HG03175 (cell line): ENCODE data around the gene TBC1D21.
"Not testable (repeated sequence)": the region's sequence is repeated elsewhere in the genome, so short reads cannot be mapped to it uniquely, and the experiment has no call there.

Source experiments
- ATAC-seq: cut with Tn5 transposase; IDR thresholded peaks from one replicate; pipeline ENCODE4 v1.9.1; 2021; ENCODE audit warnings: mild to moderate bottlenecking, moderate library complexity; ENCODE audit not compliant: unreplicated experiment

TBC1D21 gene

DNA sequence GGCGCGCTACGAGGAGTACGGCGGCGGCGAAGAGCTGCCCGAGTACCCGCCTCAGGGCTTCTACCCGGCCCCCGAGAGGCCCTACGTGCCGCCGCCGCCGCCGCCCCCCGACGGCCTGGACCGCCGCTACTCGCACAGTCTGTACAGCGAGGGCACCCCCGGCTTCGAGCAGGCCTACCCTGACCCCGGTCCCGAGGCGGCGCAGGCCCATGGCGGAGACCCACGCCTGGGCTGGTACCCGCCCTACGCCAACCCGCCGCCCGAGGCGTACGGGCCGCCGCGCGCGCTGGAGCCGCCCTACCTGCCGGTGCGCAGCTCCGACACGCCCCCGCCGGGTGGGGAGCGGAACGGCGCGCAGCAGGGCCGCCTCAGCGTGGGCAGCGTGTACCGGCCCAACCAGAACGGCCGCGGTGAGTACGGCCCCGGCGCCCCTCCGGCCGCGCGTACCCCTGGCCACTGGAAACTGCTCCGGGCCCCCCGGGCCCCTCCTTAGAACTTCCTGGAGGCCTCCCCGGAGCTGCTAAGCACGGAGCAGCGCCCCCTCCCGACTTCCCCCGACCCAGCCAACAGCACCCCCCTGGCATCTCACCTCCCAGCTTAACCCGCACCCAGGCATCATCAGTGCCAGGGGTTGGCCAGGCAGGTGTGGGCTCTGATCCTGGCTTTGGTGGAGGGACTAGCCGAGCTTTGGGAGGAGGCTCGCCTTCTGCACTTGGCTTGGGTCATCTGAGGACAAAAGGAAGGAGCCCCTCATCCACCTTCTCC lies 54.3 kb downstream of the TBC1D21 start:
- ATAC-seq: no peak

DNA sequence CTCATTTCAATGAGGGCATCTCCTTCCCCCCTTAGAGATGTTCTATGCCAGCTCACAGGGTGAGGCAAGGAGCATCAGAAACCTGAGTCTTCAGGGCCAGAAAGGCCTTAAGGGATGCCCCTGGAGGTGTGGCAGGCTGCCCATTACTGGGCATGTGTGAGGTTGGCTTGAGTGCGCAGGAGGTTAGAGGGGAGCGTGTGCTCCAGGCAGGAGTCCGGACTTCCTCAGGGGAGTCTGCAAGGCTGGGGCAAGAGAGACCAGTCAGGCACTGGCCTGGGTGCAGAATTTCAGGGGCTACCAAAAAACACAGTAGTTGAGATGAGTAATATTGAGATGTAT lies 54.8 kb downstream of the TBC1D21 start:
- no peak for ATAC-seq

GRCh38 chr15:73928971-73929627 lies 55.7 kb downstream of the TBC1D21 start:
- ATAC-seq: no peak

DNA sequence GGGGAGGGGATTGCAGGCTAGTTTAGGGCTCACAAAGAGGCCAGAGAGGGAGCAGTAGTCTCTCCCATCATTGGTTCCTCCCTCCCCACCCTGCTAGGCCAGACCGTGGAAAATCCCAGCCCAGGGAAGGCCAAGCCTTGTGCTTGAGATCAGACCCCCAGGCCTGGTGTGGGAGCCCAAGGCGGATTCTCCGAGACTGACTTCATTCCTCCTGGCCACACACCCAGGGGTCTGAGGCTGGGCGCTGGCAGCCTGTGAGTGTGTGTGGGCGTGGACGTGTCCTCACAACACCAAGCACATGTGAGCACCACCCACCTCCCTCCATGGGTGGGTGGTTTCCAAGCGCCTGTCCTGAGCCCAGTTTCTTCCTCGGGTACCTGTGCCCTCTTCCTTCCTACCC lies 57.0 kb downstream of the TBC1D21 start:
- ATAC-seq: no peak

- no peak for ATAC-seq
Measured at GRCh38 chr15:73930790-73931281, 57.5 kb downstream of the TBC1D21 start.

DNA sequence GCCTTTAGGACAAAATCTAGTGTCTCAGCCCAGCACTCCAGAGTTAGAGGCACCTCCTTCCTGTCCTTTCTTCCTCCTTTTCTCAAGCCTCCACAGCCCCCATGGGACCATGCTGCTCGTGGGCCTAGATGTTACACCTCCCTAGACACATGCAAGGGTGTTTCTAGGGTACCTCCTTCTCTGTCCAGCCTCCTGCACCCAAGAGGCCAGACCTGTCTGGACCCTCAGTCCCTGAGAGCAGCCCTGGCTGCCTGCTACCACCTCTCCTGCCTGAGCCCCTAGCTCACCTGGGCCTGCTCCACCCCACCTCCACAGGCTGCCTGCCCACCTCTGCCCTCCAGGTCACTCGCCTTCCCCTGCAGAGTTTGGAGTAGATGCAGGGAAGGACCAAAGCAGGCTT lies 58.1 kb downstream of the TBC1D21 start:
- ATAC-seq: no peak

- ATAC-seq: no peak
Measured at GRCh38 chr15:73932381-73933191, 59.2 kb downstream of the TBC1D21 start.

GRCh38 chr15:73934281-73934680 lies 60.9 kb downstream of the TBC1D21 start:
- ATAC-seq: no peak

GRCh38 chr15:73935547-73935946 lies 62.2 kb downstream of the TBC1D21 start:
- no peak for ATAC-seq

DNA sequence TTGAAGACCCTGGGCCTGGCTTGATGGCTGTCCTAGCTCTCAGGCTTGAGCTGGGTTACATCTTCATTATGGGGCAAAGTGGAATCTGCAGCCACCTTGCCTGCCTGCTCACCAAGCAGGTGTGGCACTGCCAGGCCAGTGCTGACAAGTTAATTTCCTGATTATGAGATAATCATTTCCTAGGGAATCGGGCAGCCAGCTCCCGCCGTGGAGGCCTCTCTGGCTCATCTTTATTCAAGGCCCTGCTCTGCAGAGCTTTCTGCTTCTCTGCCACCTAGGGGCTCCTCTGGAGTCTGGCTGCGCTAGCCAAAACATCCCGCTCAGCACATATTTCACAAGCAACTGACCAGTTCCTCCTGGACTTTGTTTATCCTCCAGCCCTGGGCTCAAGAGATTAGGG lies 62.8 kb downstream of the TBC1D21 start:
- ATAC-seq: no peak

- no peak for ATAC-seq
Measured at GRCh38 chr15:73936588-73937290, 63.4 kb downstream of the TBC1D21 start.

- no peak for ATAC-seq
Measured at GRCh38 chr15:73937296-73937695, 63.9 kb downstream of the TBC1D21 start.

- no peak for ATAC-seq
Measured at GRCh38 chr15:73937726-73938125, 64.4 kb downstream of the TBC1D21 start.

DNA sequence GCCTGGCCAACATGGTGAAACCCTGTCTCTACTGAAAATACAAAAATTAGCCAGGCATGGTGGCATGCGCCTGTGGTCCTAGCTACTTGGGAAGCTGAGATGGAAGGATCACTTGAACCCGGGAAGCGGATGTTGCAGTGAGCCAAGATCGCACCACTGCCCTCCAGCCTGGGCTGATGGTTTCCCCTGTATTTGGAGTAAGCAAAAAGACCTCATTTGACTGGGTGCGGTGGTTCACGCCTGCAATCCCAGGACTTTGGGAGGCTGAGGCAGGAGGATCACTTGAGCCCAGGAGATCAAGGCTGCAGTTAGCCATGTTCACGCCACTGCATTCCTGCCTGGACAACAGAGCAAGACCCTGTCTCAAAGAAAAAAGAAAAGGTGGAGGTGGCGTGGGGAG lies 65.2 kb downstream of the TBC1D21 start:
- not testable (repeated sequence) for ATAC-seq
